NCI-H345 treated with DMSO at 0.1 percent for 48 hours (cell line): ENCODE results near the gene ZNF433.
"Not testable (repeated sequence)": the region's sequence is repeated elsewhere in the genome, so short reads cannot be mapped to it uniquely, and the experiment has no call there.

ENCODE experiments used
- DNase-seq: peaks from one replicate; lab custom pipeline; 2025; ENCODE audit not compliant: unreplicated experiment; lab: John Stamatoyannopoulos, UW

Gene ZNF433

GRCh38 chr19:11991921-11992320, 43.6 kb downstream of the ZNF433 start:
- not testable (repeated sequence) for DNase-seq

DNA sequence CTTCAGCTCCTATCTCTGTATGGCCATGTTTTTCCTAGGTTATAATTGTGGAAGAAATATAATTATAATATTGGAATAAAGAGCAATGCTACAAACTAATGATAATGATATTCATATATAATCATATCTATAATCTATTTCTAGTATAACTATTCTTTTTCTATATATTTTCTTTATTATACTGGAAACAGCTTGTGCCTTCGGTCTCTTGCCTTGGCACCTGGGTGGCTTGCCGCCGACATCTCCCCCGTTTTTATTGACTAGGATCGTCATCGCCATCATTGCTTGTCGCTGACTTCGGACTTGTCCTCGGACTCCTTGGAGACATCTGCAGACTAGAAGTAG, 46.4 kb downstream of the ZNF433 start:
- DNase-seq, result no peak

GRCh38 chr19:11987405-11988281, 47.8 kb downstream of the ZNF433 start:
- peak; percentile 45 for DNase-seq

GRCh38 chr19:11986754-11987153, 48.7 kb downstream of the ZNF433 start:
- no peak for DNase-seq

DNA sequence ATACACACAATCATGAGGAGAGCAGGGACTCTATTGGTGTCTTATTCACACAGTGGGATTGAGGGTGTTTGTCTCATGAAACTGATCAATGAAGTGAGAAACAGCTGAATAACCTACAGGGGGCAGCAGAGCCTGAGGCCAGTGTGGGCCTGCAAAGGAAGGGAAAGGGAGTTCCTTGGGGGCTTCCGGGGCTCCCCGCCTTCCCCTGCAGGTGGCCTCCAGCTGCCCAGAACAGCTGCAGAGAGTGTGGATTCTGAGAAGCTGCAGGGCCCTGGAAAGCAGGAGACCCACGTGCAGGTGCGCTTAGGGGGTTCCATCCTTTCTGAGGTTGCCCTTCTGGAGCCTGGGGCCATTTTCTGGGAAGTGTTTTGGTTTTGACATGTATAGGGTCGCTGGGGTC, 50.5 kb downstream of the ZNF433 start:
- DNase-seq, result no peak

DNA sequence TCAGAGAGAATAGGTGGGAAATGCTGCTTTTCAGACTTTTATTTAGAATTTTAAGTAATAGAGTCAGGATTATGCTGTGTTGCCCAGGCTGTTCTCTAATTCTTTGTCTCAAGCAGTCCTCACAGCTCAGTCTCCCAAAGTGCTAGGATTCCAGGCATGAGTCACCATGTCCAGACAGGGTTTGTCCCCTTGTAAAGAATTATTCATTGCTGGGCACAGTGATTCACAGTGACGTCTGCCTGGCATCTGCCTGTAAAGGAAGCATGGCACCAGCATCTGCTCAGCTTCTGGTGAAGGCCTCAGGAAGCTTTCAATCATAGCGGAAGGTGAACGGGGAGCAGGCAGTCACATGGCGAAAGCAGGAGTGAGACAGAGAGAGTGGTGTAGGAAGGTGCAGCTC, 53.0 kb downstream of the ZNF433 start:
- no peak for DNase-seq

GRCh38 chr19:11979527-11979926, 56.0 kb downstream of the ZNF433 start:
- DNase-seq, result no peak

DNA sequence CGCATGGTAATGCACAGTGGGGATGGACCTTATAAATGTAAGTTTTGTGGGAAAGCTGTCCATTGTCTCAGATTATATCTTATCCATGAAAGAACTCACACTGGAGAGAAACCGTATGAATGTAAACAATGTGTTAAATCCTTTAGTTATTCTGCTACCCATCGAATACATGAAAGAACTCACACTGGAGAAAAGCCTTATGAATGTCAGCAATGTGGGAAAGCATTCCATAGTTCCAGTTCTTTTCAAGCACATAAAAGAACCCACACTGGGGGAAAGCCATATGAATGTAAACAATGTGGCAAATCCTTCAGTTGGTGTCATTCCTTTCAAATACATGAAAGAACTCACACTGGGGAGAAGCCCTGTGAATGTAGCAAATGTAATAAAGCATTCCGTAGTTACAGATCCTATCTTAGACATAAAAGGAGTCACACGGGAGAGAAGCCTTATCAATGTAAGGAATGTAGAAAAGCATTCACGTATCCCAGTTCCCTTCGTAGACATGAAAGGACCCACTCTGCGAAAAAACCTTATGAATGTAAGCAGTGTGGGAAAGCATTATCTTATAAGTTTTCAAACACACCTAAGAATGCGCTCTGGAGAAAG, 56.9 kb downstream of the ZNF433 start:
- DNase-seq, result no peak

- DNase-seq, result no peak
Observed at GRCh38 chr19:11973019-11973810, 62.3 kb downstream of the ZNF433 start.

- DNase-seq, result no peak
Observed at GRCh38 chr19:11971041-11971440, 64.4 kb downstream of the ZNF433 start.

DNA sequence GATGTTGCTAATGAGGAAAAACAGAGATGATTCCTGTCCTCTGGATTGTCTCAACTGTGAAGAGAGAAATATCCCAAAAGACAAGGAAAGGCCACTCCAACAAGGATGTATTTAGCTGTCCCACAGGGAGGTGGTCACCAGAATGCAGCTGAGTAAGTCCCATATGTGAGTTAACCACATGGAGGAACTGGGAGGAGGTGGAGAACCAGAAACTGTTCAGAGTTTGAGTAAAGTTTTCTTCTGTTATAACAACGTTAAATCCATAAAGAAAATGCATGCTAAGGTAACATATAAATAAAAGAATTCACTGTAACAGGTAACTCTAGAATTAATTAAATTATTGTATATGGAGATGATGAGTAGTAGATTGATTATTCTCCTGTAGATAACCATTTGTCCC, 65.3 kb downstream of the ZNF433 start:
- no peak for DNase-seq

- peak; percentile 27 for DNase-seq
Observed at GRCh38 chr19:11964858-11965645, 70.4 kb downstream of the ZNF433 start, which contains the start of gene ZNF763. Gene ZNF763 (plus strand): TSS chr19:11965040. CDS start chr19:11965209, 169 bp downstream.
